Skin of body (tissue), 2 donors: Measurements from ENCODE around the gene CMTM3. TPM values are rescaled to one million over a fixed set of nuclear protein-coding genes. Genes with fewer than 3 reads are reported as not detected.
"Not testable (repeated sequence)": the region's sequence is repeated elsewhere in the genome, so short reads cannot be mapped to it uniquely, and the experiment has no call there.

ENCODE experiments used
- DNase-seq: peaks from one replicate; lab custom pipeline; 2025; lab: John Stamatoyannopoulos, UW
- total RNA-seq: library from RNA; depleted of rRNA; stranded (reverse); fragments of >200 nt; gene quantifications from one replicate; pipeline ENCODE4 v1.2.3, GENCODE V29; 2014

The CMTM3 gene
- total RNA-seq, 1 donor from 2014 or later, result 20.5 TPM

- DNase-seq, result peak; percentile 41
Measured at GRCh38 chr16:66608241-66609138, 4.0 kb downstream of the CMTM3 start.

- no peak for DNase-seq
Measured at GRCh38 chr16:66609139-66609510, 4.6 kb downstream of the CMTM3 start.

- DNase-seq, result no peak
Measured at GRCh38 chr16:66610111-66610820, 5.8 kb downstream of the CMTM3 start.

GRCh38 chr16:66611911-66612310 is 7.4 kb downstream of the CMTM3 start:
- DNase-seq, result not testable (repeated sequence)

GRCh38 chr16:66612422-66612821 is 7.9 kb downstream of the CMTM3 start:
- DNase-seq, result no peak

GRCh38 chr16:66614161-66614802 is 9.8 kb downstream of the CMTM3 start:
- DNase-seq, result no peak

- DNase-seq, result no peak
Measured at GRCh38 chr16:66616169-66616568, 11.7 kb downstream of the CMTM3 start.

- DNase-seq, result no peak
Measured at GRCh38 chr16:66616592-66616991, 12.1 kb downstream of the CMTM3 start.

GRCh38 chr16:66617010-66617434 is 12.5 kb downstream of the CMTM3 start:
- no peak for DNase-seq

- DNase-seq, result no peak
Measured at GRCh38 chr16:66617728-66618127, 13.2 kb downstream of the CMTM3 start.

GRCh38 chr16:66618588-66619375 is 14.3 kb downstream of the CMTM3 start:
- DNase-seq, result no peak

- DNase-seq, result peak; percentile 49
Measured at GRCh38 chr16:66619534-66620428, 15.3 kb downstream of the CMTM3 start.

- DNase-seq, result no peak
Measured at GRCh38 chr16:66620429-66620795, 15.9 kb downstream of the CMTM3 start.

GRCh38 chr16:66621973-66622372 is 17.5 kb downstream of the CMTM3 start:
- DNase-seq, result no peak

GRCh38 chr16:66622863-66623262 is 18.4 kb downstream of the CMTM3 start:
- DNase-seq, result no peak

- no peak for DNase-seq
Measured at GRCh38 chr16:66623755-66624154, 19.3 kb downstream of the CMTM3 start.

- DNase-seq, result not testable (repeated sequence)
Measured at GRCh38 chr16:66627611-66628378, 23.3 kb downstream of the CMTM3 start.

GRCh38 chr16:66629856-66630255 is 25.4 kb downstream of the CMTM3 start:
- no peak for DNase-seq

GRCh38 chr16:66630561-66631260 is 26.2 kb downstream of the CMTM3 start:
- DNase-seq, result not testable (repeated sequence)
